ENCODE data around the gene ZNF385A. TPM values are rescaled to one million over a fixed set of nuclear protein-coding genes. Genes with fewer than 3 reads are reported as not detected.

Gene ZNF385A
- total and polyA plus RNA-seq, 2 donors (not counting 3 experiments of a cell fraction or from before 2014, with no cell fraction given), result 1.6 to 7.9 TPM

- Histone ChIP-seq H3K4me2 (ENCODE audit: insufficient read depth, low read length) (no peak overlapping the region), H3K79me2 (ENCODE audit: control insufficient read depth, insufficient read depth, low read length) (no peaks in the 10 kb centered on the region), H3K4me3 (replicated peaks in 1 of 3; ENCODE audit: insufficient read depth in 1 of 3, low read depth in 1 of 3, low read length in 3 of 3) (no peak overlapping the region), H3K9me3 (replicated peaks; ENCODE audit: control insufficient read depth, insufficient read depth, low read length) (no peaks in the 10 kb centered on the region), H2AFZ (ENCODE audit: low read depth, low read length) (no peak overlapping the region), H4K20me1 (replicated peaks; ENCODE audit: control insufficient read depth, extremely low read depth, insufficient read depth, low read length) (no peaks in the 10 kb centered on the region), H3K9ac (replicated peaks; ENCODE audit: extremely low read depth, insufficient read depth, low read length) (no peak overlapping the region), H3K9me1 (replicated peaks; ENCODE audit: control insufficient read depth, extremely low read depth, insufficient read depth, low read length) (no peaks in the 10 kb centered on the region), H3K4me1 (ENCODE audit: control insufficient read depth, extremely low read depth, insufficient read depth, low read length) (peaks cover 9% of the 10 kb centered on the region), H3K36me3 (ENCODE audit: control insufficient read depth in 2 of 2, extremely low read depth in 1 of 2, insufficient read depth in 2 of 2, low read length in 2 of 2) (no peaks in the 10 kb centered on the region), H3K27me3 (ENCODE audit: control insufficient read depth in 2 of 2, insufficient read depth in 2 of 2, low read length in 2 of 2) (no peaks in the 10 kb centered on the region), H3K27ac (ENCODE audit: insufficient read depth, low read depth, low read length) (no peak overlapping the region)
- intact Hi-C loops (cut with micrococcal nuclease) (no loop called here), dilution Hi-C loops (cut with MboI; ENCODE audit: extremely low pct_ligation_motif_present, low sequenced_read_pairs) (no loop called here)
- no TSS peak for BruUV-seq (replicated peaks)
- FAIRE-seq (no peak), DNase-seq (ENCODE audit: low read depth, low spot score) (no peak)
- ChIA-PET POLR2A (interaction anchor here (0.5 kb wide), 1 partner anchor 153 kb away, joined by 6 read pairs; no protein-coding TSS in a partner anchor), CTCF (no interaction called here)
- TF ChIP-seq JUN (IDR thresholded peaks at IDR 0.05; ENCODE audit: borderline replicate concordance, insufficient read depth, insufficient read length, low read depth) (no peak), GATA2 (IDR thresholded peaks at IDR 0.05; ENCODE audit: insufficient read depth, insufficient read length, low read depth, low read length) (no peak), EZH2 (IDR thresholded peaks at IDR 0.05; ENCODE audit: borderline replicate concordance, low read depth, low read length, severe bottlenecking) (no peak), POLR2AphosphoS5 (IDR thresholded peaks at IDR 0.05; ENCODE audit: insufficient read depth, low read depth, low read length) (no peak), POLR2A (IDR thresholded peaks at IDR 0.05; ENCODE audit: low read depth, low read length) (no peak), MAX (IDR thresholded peaks at IDR 0.05; ENCODE audit: insufficient read depth, insufficient read length) (no peak), CTCF (IDR thresholded peaks at IDR 0.05; ENCODE audit: extremely low read depth in 1 of 2, insufficient read depth in 1 of 2, low read depth in 1 of 2, low read length in 2 of 2) (no peak), FOS (IDR thresholded peaks at IDR 0.05; ENCODE audit: borderline replicate concordance, insufficient read depth, low read length) (no peak), MYC (IDR thresholded peaks at IDR 0.05; ENCODE audit: low read depth, low read length) (no peak)
Measured at GRCh38 chr12:54377007-54377406, 7.5 kb downstream of the ZNF385A start.

All from endothelial cell of umbilical vein (primary cell).